ENCODE measurements around the gene SLC7A6OS.

GRCh38 chr16:68324780-68325357, 14.1 kb upstream of the SLC7A6OS start:
- no peak for TF ChIP-seq CTCF (IDR thresholded peaks at IDR 0.05)
- TF ChIP-seq POLR2A (IDR thresholded peaks at IDR 0.05) = no peak

Data from suprapubic skin (tissue), 3 donors.